ENCODE measurements around the gene ITGB8.
A peak's percentile ranks its signal among the peaks of the same experiment; 100 is the strongest.

Gene ITGB8

GRCh38 chr7:20310963-20311742, 19.5 kb upstream of the ITGB8 start:
- peak; percentile 59 for DNase-seq

GRCh38 chr7:20311743-20312042, 19.0 kb upstream of the ITGB8 start:
- no peak for DNase-seq

- no peak for DNase-seq
Measured at GRCh38 chr7:20312562-20312961, 18.1 kb upstream of the ITGB8 start.

- DNase-seq: no peak
Measured at GRCh38 chr7:20313626-20314025, 17.1 kb upstream of the ITGB8 start.

- DNase-seq: no peak
Measured at GRCh38 chr7:20314198-20314597, 16.5 kb upstream of the ITGB8 start.

- no peak for DNase-seq
Measured at GRCh38 chr7:20316706-20317105, 14.0 kb upstream of the ITGB8 start.

- DNase-seq: no peak
Measured at GRCh38 chr7:20317413-20317812, 13.3 kb upstream of the ITGB8 start.

GRCh38 chr7:20318933-20319332, 11.8 kb upstream of the ITGB8 start:
- no peak for DNase-seq

- DNase-seq: no peak
Measured at GRCh38 chr7:20320322-20320721, 10.4 kb upstream of the ITGB8 start.

- no peak for DNase-seq
Measured at GRCh38 chr7:20320786-20321185, 9.9 kb upstream of the ITGB8 start.

GRCh38 chr7:20323595-20323994, 7.1 kb upstream of the ITGB8 start:
- DNase-seq: no peak

GRCh38 chr7:20326342-20326741, 4.4 kb upstream of the ITGB8 start:
- no peak for DNase-seq

GRCh38 chr7:20327055-20327454, 3.6 kb upstream of the ITGB8 start:
- no peak for DNase-seq

GRCh38 chr7:20328027-20328426, 2.7 kb upstream of the ITGB8 start:
- no peak for DNase-seq

- peak; percentile 16 for DNase-seq
Measured at GRCh38 chr7:20328692-20329091, 2.0 kb upstream of the ITGB8 start.

GRCh38 chr7:20329389-20330238, 1.1 kb upstream of the ITGB8 start:
- peak; percentile 65 for DNase-seq

GRCh38 chr7:20330928-20331909, 519 bp downstream of the ITGB8 start:
- DNase-seq: peak; percentile 69

- no peak for DNase-seq
Measured at GRCh38 chr7:20331910-20332813, 1.5 kb downstream of the ITGB8 start.

- DNase-seq: no peak
Measured at GRCh38 chr7:20338285-20338684, 7.6 kb downstream of the ITGB8 start.

GRCh38 chr7:20340839-20341238, 10.1 kb downstream of the ITGB8 start:
- DNase-seq: peak; percentile 16

- no peak for DNase-seq
Measured at GRCh38 chr7:20343205-20343604, 12.5 kb downstream of the ITGB8 start.

GRCh38 chr7:20343941-20344340, 13.2 kb downstream of the ITGB8 start:
- DNase-seq: no peak

All from NCI-H526 treated with DMSO at 0.1 percent for 48 hours (cell line).